Ascending aorta (tissue), 2 donors: ENCODE measurements around the gene LYRM1. TPM values are rescaled to one million over a fixed set of nuclear protein-coding genes. Genes with fewer than 3 reads are reported as not detected.
A peak's percentile ranks its signal among the peaks of the same experiment; 100 is the strongest.

Source experiments
- DNase-seq, 2 donors: peaks; one replicate each; pipeline ENCODE4 v3.0.0-alpha.2; 2019; ENCODE audit warnings: low spot score in 2 of 2
- H3K27ac ChIP-seq, 2 donors: fragments of 200-600 bp; sonication (generic); one replicate each; pipeline ENCODE4 v1.5.1; 2016 to 2017; ENCODE audit warnings: mild to moderate bottlenecking in 1 of 2
- H3K27me3 ChIP-seq: fragments of 200-600 bp; sonication (generic); one replicate; pipeline ENCODE4 v1.5.1; 2017
- H3K36me3 ChIP-seq, 2 donors: fragments of 200-600 bp; sonication (generic); one replicate each; pipeline ENCODE4 v1.5.1; 2016
- H3K4me1 ChIP-seq, 2 donors: fragments of 200-600 bp; sonication (generic); one replicate each; pipeline ENCODE4 v1.5.1; 2016 to 2017; ENCODE audit warnings: mild to moderate bottlenecking in 1 of 2
- H3K4me3 ChIP-seq, 2 donors: fragments of 200-600 bp; sonication (generic); one replicate each; pipeline ENCODE4 v1.5.1; 2016 to 2017; ENCODE audit warnings: mild to moderate bottlenecking in 1 of 2
- H3K9me3 ChIP-seq, 2 donors: fragments of 200-600 bp; sonication (generic); one replicate each; pipeline ENCODE4 v1.5.1; 2016
- CTCF ChIP-seq, 3 experiments: fragments of 200-600 bp in 2 of 3; fragments of 450-650 bp in 1 of 3; sonication (generic) in 2 of 3; IDR thresholded peaks; one replicate each; pipeline ENCODE4 v1.5.1; 2016 to 2019; ENCODE audit warnings: antibody characterized with exemption in 3 of 3, mild to moderate bottlenecking in 1 of 3, moderate library complexity in 1 of 3
- intact Hi-C: fragments of 100-400 bp; cut with DNase I; formaldehyde crosslinking; loops from one replicate; pipeline ENCODE4 v1.15.1; 2023
- total RNA-seq: library from RNA; depleted of rRNA; stranded (reverse); fragments of >200 nt; gene quantifications from one replicate; pipeline ENCODE4 v1.1.0, GENCODE V29; 2016

LYRM1 gene
- total RNA-seq, 1 donor from 2014 or later, result 3.9 TPM

DNA sequence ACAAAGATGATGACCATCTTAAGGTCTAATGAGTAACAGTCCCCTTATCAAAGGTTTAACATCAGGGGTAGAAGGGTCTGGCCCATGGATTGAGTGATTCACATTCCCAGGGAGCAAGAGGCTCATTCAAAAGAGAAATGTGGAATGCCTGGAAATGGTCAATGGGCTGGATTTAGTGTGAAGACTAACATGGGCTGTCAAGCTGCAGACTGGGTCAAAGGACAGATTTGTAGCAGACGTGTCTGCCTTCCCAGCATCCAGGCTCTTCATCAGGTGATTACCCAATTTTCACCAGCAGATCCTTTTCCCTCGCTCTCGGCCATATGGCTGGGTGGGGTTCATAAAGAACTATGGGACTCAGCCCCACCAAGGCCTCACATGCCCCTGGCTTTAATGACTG is 27.2 kb upstream of the LYRM1 start:
- TF ChIP-seq CTCF (IDR thresholded peaks at IDR 0.05), result no peak
- Histone ChIP-seq H3K9me3 (no peaks in the 10 kb centered on the region), H3K4me1 (peaks cover 24 to 76% of the 10 kb centered on the region in 2 donors), H3K27me3 (no peaks in the 10 kb centered on the region), H3K4me3 (no peak overlapping the region), H3K36me3 (no peaks in the 10 kb centered on the region), H3K27ac (peak overlapping the region; percentile 81 to 82)
- no peak for DNase-seq
- intact Hi-C loops, result no loop called here

DNA sequence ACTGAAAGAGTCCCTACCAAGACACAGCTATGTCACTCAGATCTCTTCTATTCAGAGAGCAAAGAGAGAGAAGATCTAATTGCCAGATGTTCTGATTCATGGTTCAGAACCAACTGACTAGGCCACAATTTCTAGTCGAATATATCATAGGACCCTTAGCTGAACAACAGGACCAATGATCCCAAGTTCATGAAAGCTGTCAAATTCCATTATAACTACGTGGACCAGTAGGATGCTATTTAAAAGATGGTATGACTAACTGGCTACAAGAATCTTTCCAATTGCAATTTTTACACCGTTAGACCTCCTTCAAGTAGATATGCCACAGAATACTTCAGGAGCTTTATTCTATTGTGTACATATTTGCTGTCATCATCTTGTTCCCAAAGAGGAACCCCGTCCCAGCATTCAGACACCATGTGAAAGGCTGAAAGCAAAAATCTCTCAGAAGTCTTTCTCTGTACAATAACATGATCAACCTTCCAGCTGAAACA is 26.4 kb upstream of the LYRM1 start:
- H3K36me3 ChIP-seq, result no peaks in the 10 kb centered on the region
- no peaks in the 10 kb centered on the region for H3K27me3 ChIP-seq
- intact Hi-C loops, result no loop called here
- no peak overlapping the region for H3K4me3 ChIP-seq
- no peak for TF ChIP-seq CTCF (IDR thresholded peaks at IDR 0.05)
- no peak for DNase-seq
- peaks cover 26 to 74% of the 10 kb centered on the region in 2 donors for H3K4me1 ChIP-seq
- peak overlapping the region; percentile 81 to 82 for H3K27ac ChIP-seq
- H3K9me3 ChIP-seq, result no peaks in the 10 kb centered on the region

GRCh38 chr16:20875355-20875650 is 25.3 kb upstream of the LYRM1 start:
- no peak for DNase-seq
- no peak overlapping the region for H3K4me3 ChIP-seq
- no peak overlapping the region for H3K27ac ChIP-seq
- TF ChIP-seq CTCF (IDR thresholded peaks at IDR 0.05), result no peak
- H3K9me3 ChIP-seq, result no peaks in the 10 kb centered on the region
- H3K36me3 ChIP-seq, result no peaks in the 10 kb centered on the region
- no peaks in the 10 kb centered on the region for H3K27me3 ChIP-seq
- intact Hi-C loops, result no loop called here
- peaks cover 23 to 71% of the 10 kb centered on the region in 2 donors for H3K4me1 ChIP-seq

DNA sequence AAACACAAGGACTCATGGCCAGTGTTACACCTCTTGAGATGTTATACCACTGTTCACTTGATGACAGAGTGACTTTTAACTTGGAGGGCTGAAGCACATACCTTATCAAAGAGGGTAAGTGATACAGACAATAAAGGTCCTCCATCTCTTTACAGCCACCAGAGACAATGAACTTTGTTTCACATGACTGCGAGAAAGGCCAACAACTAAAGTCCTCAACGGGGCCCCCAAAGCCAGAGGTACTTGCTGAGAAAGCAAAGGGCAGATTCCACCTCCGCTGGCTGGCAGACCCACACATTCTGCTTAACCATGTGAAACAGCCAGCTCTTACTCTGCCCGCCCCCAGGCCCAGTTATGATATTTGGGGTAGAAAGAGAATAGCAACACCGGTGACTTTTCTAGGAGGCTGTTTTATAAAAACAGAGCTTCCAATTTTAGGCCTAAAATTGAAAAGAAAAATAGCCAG is 21.9 kb upstream of the LYRM1 start:
- DNase-seq, result no peak
- Histone ChIP-seq H3K27me3 (no peaks in the 10 kb centered on the region), H3K9me3 (no peaks in the 10 kb centered on the region), H3K4me1 (peaks cover 8 to 56% of the 10 kb centered on the region in 2 donors), H3K36me3 (no peaks in the 10 kb centered on the region), H3K27ac (peak overlapping the region; percentile 73 to 86), H3K4me3 (peak overlapping the region in 1 of 2 donors; percentile 29)
- no peak for TF ChIP-seq CTCF (IDR thresholded peaks at IDR 0.05)
- intact Hi-C loops, result no loop called here

GRCh38 chr16:20879175-20880040 is 21.2 kb upstream of the LYRM1 start:
- Histone ChIP-seq H3K4me1 (peaks cover 8 to 54% of the 10 kb centered on the region in 2 donors), H3K9me3 (no peaks in the 10 kb centered on the region), H3K27ac (peak overlapping the region; percentile 73 to 86), H3K27me3 (no peaks in the 10 kb centered on the region), H3K36me3 (no peaks in the 10 kb centered on the region), H3K4me3 (peak overlapping the region; percentile 7 to 29)
- no peak for TF ChIP-seq CTCF (IDR thresholded peaks at IDR 0.05)
- intact Hi-C loops, result loop anchor here (2.0 kb wide), 2 partner anchors 21 to 29 kb away; partner anchors contain the start of genes DCUN1D3 and LYRM1
- DNase-seq, result no peak
